Large intestine (tissue), 3 donors: ENCODE results near the gene ETDB. TPM values are rescaled to one million over a fixed set of nuclear protein-coding genes. Genes with fewer than 3 reads are reported as not detected.
A peak's percentile ranks its signal among the peaks of the same experiment; 100 is the strongest.
"Not testable (repeated sequence)": the region's sequence is repeated elsewhere in the genome, so short reads cannot be mapped to it uniquely, and the experiment has no call there.

Experiments
- DNase-seq, 2 donors: peaks; one replicate each; pipeline versions ENCODE4 v3.0.0 to v3.0.0-alpha.2; 2013
- H3K27ac ChIP-seq: one replicate; pipeline ENCODE4 v1.5.1; 2013; ENCODE audit warnings: low read length
- H3K27me3 ChIP-seq: 2 replicates; pipeline ENCODE4 v1.6.1; 2013; ENCODE audit warnings: low read length; ENCODE audit not compliant: control insufficient read depth, insufficient read depth
- H3K36me3 ChIP-seq: 2 replicates; pipeline ENCODE4 v1.6.1; 2013; ENCODE audit warnings: low read length; ENCODE audit not compliant: control insufficient read depth, insufficient read depth
- H3K4me1 ChIP-seq: one replicate; pipeline ENCODE4 v1.6.1; 2013; ENCODE audit warnings: low read length; ENCODE audit not compliant: control insufficient read depth, insufficient read depth
- H3K4me3 ChIP-seq: one replicate; pipeline ENCODE4 v1.5.1; 2013; ENCODE audit warnings: low read length
- H3K9me3 ChIP-seq: one replicate; pipeline ENCODE4 v1.6.1; 2013; ENCODE audit warnings: mild to moderate bottlenecking, low read depth, low read length, moderate library complexity; ENCODE audit not compliant: control insufficient read depth
- WGBS: methylation state at CpG from one replicate; pipeline ENCODE4 v1.1.5; 2013; ENCODE audit warnings: low lambda C conversion rate; ENCODE audit not compliant: insufficient coverage; 5-methylcytosine and 5-hydroxymethylcytosine counted together
- polyA plus RNA-seq: library from polyadenylated mRNA; unstranded; fragments of 120-200 nt; gene quantifications from one replicate; pipeline ENCODE4 v1.2.1, GENCODE V29; 2013

ETDB gene
- polyA plus RNA-seq, 1 donor = not detected

DNA sequence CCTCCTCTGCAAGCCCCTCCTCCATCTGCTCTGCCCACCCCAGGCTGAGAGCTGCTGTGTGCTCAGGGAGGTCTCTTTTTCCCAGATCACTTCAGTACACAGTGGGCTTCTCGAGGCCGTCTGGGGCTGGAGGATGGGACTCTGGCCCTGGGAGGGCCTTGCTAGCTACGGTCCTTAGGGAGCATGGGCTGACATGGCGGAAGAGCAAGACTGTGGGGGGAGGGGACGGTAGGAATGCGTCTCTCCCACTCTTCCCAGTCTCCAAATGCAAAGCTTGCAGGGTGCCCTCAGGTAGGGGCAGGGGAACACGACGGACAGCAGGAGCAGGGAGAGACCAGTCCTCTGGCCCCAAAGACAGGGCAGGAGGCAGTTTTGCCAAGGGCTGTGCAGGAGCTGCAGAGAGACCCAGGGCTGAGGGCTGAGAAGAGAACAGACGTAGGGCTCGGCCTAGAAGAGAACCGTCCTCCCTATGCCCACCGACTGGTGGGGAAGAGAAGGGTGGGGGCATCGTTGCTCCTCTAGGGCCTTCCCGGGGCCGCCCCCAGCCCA lies 23.1 kb downstream of the ETDB start:
- H3K27ac ChIP-seq, H3K4me1 ChIP-seq, H3K36me3 ChIP-seq, H3K9me3 ChIP-seq, H3K27me3 ChIP-seq: not testable (repeated sequence)
- no CpG with 5 or more reads among the region's 15 CpGs for WGBS
- H3K4me3 ChIP-seq = peak overlapping the region; percentile 65
- peak in 1 of 2 donors; percentile 49 for DNase-seq

DNA sequence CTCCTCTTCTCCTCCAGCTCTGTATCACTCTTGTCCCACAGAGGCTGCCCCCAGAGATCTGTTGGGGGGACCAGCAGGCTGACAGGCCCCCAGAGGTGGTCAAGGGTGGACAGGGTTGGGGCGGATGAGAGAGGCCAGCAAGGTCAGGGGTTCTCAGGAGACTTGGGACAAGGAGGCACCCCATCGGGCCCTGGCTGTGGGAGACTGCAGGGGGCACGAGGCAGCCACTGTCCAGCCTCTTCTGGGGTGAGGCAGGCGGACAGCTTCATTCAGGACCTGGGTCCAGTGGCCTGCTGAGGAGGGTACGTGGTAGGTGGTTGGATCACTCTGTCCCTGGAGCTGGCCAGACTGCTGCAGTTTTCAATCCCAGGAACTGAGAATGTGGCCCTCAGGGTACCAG lies 24.6 kb downstream of the ETDB start:
- Histone ChIP-seq H3K36me3 (no peaks in the 10 kb centered on the region), H3K4me3 (no peak overlapping the region), H3K27me3 (peaks cover 9% of the 10 kb centered on the region), H3K9me3 (no peaks in the 10 kb centered on the region), H3K4me1 (no peaks in the 10 kb centered on the region), H3K27ac (no peak overlapping the region)
- WGBS = no CpG with 5 or more reads among the region's 5 CpGs
- DNase-seq = no peak

DNA sequence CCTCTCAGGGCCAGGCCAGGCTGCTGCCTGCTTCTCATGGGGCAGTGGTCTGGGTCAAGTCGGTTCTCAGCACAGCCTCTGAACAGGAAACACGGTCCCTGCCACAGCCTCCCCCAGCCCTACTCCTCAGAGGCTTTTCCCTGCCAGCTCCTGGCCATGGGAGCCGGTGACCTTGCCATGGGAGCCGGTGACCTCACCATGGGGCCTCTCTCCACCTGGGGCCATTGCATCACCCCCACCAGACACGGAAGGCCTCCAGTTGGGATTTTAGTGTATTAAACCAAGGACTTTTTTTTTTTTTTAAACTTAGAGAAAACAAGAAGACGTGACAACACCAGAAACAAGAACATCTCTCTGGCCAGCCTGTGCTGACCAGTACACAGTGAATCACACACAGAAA lies 25.6 kb downstream of the ETDB start:
- no CpG with 5 or more reads among the region's 6 CpGs for WGBS
- Histone ChIP-seq H3K27me3 (peaks cover 3% of the 10 kb centered on the region), H3K9me3 (no peaks in the 10 kb centered on the region)

DNA sequence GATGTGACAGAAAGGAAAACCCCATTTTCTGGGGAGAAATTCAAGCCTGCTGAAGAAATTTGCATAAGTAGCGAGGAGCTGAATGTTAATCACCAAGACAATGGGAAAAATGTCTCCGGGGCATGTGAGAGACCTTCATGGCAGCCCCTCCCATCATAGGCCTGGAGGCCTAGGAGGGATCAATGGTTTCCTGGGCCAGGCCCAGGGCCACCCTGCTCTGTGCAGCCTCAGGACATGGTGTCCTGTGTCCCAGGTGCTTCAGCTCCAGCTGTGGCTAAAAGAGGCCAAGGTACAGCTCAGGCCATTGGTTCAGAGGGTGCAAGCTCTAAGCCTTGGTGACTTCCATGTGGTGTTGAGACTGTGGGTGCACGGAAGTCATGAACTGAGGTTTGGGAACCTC lies 31.2 kb downstream of the ETDB start:
- no CpG with 5 or more reads among the region's 3 CpGs for WGBS
- Histone ChIP-seq H3K36me3 (no peaks in the 10 kb centered on the region), H3K4me1 (no peaks in the 10 kb centered on the region), H3K4me3 (no peak overlapping the region), H3K27me3 (no peaks in the 10 kb centered on the region), H3K9me3 (no peaks in the 10 kb centered on the region), H3K27ac (no peak overlapping the region)
- DNase-seq = no peak

More for the DNA sequence above, 25.6 kb downstream of the ETDB start:
- Histone ChIP-seq H3K36me3 (no peaks in the 10 kb centered on the region), H3K27ac (no peak overlapping the region), H3K4me3 (no peak overlapping the region), H3K4me1 (no peaks in the 10 kb centered on the region)
- no peak for DNase-seq

DNA sequence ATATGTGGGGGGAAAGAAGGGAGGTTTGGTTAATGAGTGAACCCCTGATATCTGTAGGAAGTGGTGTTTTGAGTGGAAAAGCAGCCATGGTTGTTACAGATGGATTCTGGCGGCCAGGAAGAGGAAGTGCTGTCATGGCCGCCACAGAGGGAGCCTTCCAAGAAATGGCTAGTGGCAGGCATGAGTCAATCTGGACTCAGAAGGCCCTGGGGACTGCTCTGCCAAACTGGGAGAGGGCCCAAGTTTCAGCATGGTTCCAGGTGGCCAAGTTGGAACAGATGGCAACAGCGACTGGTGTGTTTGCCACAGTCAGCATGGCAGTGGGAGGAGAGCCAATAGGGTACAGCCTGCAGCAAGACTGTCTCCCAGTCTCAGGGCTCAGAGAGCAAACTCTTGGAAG lies 32.5 kb downstream of the ETDB start:
- H3K4me3 ChIP-seq = no peak overlapping the region
- no peaks in the 10 kb centered on the region for H3K9me3 ChIP-seq
- H3K36me3 ChIP-seq = no peaks in the 10 kb centered on the region
- H3K27me3 ChIP-seq = no peaks in the 10 kb centered on the region
- DNase-seq = no peak
- peaks cover 2% of the 10 kb centered on the region for H3K4me1 ChIP-seq
- no CpG with 5 or more reads among the region's 3 CpGs for WGBS
- H3K27ac ChIP-seq = no peak overlapping the region

DNA sequence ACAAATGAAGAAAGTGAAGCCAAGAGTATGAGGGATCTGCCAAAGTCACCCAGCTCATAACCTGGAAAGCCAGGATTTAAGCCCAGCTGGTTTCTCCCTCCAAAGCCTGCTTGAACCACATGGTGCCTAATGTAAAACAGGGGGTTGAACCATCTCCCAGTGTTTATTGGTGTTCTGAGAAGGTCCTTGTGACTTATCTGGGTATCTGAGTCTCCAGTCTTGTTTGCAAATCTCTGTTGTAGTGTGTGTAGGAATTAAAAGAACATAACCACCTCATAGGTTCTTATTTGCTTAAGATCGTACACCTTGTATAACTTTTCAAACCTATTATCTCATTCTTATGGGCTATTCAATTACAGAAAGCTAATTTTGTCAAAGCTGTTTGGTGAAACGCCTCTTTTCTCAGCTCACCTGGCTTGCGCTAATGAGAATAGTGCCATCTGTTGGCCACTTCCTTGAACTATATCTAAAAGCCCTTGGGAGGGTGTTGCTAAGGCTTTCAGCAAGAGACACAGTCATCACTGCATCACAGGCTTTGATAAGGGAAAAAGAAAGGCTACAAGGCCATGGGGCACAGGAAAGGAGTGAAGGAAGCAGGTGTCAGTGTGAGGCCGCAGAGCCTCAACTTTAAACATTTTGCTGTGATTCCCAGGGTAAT lies 34.0 kb downstream of the ETDB start:
- DNase-seq = peak; percentile 70 to 79
- Histone ChIP-seq H3K4me3 (no peak overlapping the region), H3K27ac (peak overlapping the region; percentile 27), H3K4me1 (peaks cover 9% of the 10 kb centered on the region), H3K36me3 (no peaks in the 10 kb centered on the region), H3K27me3 (no peaks in the 10 kb centered on the region), H3K9me3 (no peaks in the 10 kb centered on the region)
- WGBS = no CpG with 5 or more reads among the region's 4 CpGs

DNA sequence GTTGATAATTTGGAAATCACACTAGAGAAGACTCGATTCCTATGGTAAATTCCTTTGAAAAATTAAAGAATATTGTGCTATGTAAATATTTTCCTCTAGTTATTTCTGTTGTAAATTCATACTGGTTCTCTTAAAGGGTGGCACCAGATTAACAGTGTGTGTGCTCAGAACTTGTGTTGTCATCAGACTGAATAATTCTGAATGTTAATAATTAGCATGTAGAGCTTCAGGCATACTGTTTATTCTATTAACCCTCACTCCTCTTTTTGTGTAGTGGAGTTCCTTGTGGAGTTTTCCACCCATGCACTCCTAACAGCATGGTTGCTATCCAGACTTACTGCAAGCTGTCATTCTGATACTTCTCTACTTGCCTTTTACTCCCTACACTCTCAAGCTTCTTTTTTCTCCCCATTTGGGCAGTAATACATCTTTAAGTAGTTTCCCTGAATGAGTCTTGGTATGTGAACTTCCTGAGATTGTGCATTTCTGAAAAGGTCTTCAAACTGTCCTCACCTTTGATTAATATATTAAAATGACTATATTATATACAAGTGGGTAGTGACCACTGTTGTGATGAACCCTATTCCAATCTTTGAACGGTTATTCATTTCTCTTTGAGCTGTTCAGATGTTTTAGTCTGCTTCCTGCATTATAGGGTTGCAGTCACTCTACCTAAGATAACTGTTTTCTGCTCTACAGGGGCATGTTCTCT lies 38.5 kb downstream of the ETDB start:
- H3K9me3 ChIP-seq = no peaks in the 10 kb centered on the region
- WGBS = no CpG with 5 or more reads among the region's 2 CpGs
- H3K4me1 ChIP-seq = peaks cover 9% of the 10 kb centered on the region
- no peak for DNase-seq
- no peak overlapping the region for H3K4me3 ChIP-seq
- no peaks in the 10 kb centered on the region for H3K27me3 ChIP-seq
- no peak overlapping the region for H3K27ac ChIP-seq
- no peaks in the 10 kb centered on the region for H3K36me3 ChIP-seq

Other genes starting within 250 kb of the ETDB start
- 17.8 TPM for gene MOSPD1, start 205.3 kb downstream of the ETDB start, polyA plus RNA-seq
- 2.8 TPM for gene SMIM10, start 129.5 kb downstream of the ETDB start, polyA plus RNA-seq
- 5.3 TPM for gene RTL8B, start 98.0 kb downstream of the ETDB start, polyA plus RNA-seq
- 82.1 TPM for gene RTL8C, start 88.2 kb downstream of the ETDB start, polyA plus RNA-seq
- 50.2 TPM for gene RTL8A, start 68.4 kb downstream of the ETDB start, polyA plus RNA-seq
- 6.4 TPM for gene SMIM10L2B, start 21.8 kb downstream of the ETDB start, polyA plus RNA-seq
- 0.06 TPM for gene CT55, start 50.9 kb upstream of the ETDB start, polyA plus RNA-seq
- not detected for gene ETDA, start 131.5 kb upstream of the ETDB start, polyA plus RNA-seq
- gene ETDC, start 189.0 kb upstream of the ETDB start, polyA plus RNA-seq = not detected
- 12.1 TPM for gene ZNF75D, start 223.6 kb upstream of the ETDB start, polyA plus RNA-seq
- 6.8 TPM for gene ZNF449, start 224.3 kb upstream of the ETDB start, polyA plus RNA-seq